Measurements from ENCODE around the gene RBPJ.
A peak's percentile ranks its signal among the peaks of the same experiment; 100 is the strongest.

The RBPJ gene

DNA sequence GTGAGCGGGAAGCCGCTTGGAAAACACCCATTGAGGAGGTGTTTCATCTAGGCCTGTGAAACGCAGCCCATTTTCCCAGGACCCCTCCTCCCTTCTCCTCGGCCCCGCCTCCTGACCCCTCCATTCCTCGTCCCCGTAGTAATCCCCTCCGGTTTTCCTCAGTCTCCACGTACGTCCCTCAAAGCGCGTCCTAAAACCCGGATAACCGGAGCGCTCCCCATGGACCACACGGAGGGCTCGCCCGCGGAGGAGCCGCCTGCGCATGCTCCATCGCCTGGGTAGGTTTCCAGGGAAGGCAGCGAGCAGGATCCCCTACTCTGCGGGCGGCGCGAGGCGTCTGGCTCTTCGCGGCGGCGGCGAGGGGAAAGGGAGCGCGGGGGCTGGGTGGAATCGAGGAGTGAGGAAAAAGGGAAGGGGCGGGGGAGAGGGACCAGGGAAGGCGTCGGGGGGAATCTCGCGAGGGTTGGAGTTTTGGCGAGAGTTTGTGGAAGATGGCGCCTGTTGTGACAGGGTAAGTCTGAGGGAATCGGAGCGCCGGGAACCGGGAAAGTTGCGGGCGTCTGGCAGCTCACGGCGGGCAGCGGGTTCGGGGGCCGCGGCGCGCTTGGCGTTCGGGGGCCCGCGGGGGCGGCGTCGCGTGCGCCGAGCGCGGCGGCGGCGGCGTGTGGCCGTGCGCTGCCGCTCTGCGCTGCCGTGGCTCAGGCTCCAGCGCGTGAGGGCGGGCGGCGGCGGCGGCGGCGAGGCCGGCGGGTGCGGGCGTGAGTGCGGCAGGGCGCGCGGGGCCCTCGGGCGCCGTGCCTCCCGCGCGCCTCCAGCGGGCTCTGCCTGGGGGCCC is at the start of gene RBPJ:
RBPJ (plus strand) TSS at position 477 of the 835 bp plus-strand sequence; CDS start at position 492, 15 bp downstream.
- DNase-seq: peak; percentile 90

DNA sequence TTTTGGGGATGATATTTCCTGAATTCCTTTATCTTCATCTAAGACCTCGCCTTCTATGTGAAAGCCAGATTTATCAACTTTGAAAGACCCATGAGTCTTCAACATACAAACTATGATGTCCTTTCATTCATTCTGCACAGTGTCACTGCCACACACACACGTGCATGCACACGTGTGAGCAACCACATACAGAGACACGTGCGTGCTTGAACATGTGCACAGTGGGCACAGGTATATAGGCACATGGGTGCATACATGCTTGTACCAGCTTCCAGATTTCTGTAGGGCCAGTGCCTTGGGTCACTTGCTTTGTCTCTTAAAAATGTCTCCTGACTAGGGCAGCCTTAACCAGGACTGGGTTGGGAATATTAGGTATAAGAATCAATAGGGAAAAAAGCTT is 49.1 kb upstream of the RBPJ start:
- DNase-seq: no peak

DNA sequence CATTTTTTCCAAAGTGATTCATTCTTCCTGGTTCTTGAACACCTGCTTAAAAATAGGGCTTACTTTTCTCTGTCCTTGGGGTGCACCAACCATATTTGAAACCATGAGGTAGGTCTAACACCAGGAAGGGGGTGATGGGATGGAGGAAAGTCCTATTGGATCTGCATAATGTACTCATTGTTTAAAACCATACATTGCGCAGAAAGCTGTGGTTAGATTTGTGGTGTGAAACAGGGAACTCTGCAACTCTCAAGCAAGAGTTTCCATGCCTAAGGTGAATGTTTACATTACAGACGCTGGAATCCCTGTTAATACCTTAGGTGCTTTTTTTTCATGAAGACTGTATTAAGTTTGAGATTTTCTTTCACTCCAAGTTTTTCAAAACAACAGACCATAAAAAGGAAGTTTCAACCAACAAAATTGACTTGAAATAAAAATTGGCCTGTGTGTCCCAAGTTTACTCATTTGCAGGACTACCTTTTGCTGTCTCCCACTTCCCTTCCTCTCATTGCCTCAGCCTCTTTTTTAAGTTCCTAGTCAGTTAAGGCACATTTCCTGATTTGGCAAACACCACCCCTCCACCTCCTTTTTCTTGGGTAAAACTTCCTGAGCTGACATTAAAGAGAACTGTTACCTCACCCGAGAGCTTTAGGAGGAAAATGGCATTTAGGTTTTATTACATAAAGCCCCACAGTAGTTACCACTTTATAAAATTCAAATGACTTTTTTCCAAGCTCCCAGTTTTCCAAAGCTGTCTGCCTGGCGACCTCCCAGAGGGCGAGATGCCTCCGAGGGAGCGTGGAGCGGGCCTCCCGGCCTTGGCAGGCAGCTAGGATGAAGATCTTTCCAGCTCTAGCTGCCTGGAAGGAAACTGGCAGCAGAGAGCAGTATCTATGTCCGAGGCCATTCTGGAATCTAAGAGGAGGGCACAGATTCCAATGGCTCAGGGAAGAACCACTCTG is 47.9 kb upstream of the RBPJ start:
- DNase-seq: no peak

DNA sequence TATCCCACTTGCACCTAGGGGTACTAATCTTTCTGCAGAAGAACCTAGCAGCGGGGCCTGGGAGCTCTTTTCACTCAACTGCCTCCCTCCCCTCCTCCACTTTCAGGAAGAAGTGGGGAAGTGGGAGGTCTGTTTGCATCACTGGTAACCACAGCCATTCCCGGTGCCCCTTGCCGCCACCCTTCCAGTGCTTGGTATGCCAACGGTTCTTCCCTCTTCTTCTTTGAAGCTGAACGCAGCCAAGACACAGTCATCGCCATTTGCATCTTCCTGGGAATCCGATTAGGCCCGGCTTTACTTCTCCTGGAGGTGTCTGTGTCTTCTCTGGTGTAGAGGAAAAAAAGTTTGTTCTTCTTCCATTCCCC is 47.2 kb upstream of the RBPJ start:
- DNase-seq: no peak

DNA sequence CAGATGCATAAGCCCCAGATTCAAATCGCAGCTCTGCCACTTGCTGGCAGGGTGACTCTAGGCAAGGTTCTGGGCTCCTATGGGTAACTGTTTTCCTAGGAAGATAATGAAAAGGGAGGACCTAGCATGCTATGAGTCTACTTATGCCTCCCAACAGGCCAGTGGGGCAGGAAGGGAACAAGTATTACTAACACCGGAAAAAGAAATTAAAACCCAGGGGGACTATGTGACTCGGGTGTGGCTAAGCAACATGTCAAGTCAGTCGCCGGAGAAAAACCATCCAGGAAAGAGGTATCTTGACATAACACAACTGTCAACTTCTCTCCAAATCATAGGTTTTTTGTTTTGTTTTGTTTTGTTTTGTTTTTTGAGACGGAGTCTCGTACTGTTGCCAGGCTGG is 45.5 kb upstream of the RBPJ start:
- DNase-seq: no peak

DNA sequence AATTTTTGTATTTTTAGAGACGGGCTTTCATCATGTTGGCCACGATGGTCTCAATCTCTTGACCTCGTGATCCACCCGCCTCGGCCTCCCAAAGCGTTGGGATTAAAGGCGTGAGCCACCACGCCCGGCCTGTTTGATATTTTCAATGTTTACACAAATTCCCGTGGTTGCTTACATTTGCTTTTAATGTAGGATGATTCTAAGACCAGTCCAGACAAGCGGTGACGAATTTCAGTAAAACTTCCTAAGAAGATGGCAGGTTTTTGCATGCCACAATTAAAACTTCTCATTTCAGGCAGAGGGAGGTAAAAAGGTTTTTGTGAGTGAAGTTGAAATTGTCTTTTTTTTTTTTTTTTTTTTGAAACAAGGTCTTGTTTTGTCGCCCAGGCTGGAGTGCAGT is 41.4 kb upstream of the RBPJ start:
- DNase-seq: no peak

DNA sequence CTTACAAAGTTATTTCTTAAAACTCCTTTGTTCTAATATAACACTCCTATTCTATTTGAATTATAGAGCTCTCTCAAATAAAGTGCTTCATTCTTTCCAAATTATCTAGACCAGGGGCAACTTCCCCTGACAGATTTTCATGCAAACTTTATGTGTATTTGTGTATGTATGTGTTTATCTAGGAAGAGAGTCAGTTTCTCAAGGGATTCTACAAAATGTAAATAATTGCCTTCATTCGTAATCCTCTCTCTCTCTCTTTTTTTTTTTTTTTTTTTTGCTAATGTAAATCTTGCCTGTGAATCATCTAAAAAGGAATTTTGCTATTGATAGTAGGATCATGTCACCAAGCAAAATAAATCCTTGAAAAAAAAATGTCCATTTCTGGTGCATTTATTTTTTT is 38.9 kb upstream of the RBPJ start:
- no peak for DNase-seq

DNA sequence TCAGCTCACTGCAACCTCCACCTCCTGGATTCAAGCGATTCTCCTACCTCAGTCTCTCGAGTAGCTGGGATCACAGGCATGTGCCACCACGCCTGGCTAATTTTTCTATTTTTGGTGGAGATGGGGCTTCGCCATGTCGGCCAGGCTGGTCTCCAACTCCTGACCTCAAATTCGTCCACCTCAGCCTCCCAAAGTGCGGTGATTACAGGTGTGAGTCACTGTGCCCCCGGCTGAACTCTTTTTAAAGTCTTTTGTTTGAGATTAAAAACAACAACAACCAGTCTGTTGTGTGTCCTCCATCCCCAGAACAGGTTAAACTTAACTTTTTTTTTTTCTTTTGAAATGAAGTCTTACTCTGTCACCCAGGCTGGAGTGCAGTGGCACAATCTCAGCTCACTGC is 36.3 kb upstream of the RBPJ start:
- DNase-seq: no peak

DNA sequence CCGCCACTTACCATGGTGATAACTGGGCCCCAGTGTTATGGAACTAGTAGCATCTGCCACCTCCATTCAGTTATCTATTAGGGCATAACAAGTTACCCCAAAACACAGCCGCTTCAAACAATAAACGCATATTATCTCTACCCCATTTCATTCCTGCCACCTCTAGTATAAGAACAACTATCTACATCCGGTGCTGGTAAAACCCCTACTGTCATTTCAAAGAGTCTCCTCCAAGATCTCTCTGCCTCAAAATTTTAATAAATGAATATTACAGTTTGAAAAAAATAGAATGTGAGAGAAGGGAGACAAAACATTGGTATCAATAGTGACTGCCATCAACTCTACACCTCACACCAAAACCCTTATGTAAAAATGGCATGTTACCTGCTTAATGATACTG is 35.5 kb upstream of the RBPJ start:
- DNase-seq: no peak

DNA sequence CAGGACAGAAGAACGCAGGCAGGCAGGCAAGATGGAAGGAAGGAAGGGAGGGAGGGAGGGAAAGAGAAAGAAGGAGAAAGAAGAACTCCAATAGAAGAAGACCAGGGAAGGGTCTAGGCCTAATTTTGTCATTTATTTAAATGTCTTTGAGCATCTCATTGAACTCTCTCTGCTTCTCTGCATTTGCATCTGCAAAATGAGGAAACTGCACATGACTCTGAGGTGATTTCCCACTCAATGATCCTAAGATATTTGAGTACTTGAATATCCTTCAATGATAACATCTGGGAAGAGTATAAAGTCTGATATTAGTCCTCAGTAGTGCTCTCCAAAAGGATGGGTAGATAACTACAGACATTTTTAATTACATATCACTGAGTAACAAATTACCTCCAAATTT is 33.1 kb upstream of the RBPJ start:
- DNase-seq: no peak

DNA sequence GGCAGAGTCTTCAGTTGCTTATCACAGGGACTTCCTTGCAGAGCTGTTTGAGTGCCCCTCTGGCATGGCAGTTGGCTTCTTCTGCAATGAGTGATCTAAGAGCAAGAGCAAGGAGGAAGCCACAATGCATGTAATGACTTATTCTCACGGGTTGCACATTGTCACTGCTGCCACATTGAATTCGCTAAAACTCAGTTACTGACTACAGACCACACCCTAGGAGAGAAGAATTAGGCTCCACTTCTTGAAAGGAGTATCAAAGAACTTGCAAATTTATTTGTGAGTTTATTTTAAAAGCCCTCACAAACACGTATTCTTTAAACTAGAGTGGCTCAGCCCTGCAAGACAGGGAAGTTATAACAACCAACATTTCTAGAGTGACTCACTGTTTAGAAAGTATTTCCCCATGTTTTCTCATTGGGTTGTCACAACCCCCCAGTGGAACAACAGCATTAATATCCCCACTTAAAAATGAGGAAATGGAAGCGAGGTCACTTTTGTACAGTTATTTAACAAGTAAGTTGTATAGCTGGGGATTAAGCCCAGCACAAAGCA is 32.4 kb upstream of the RBPJ start:
- no peak for DNase-seq

DNA sequence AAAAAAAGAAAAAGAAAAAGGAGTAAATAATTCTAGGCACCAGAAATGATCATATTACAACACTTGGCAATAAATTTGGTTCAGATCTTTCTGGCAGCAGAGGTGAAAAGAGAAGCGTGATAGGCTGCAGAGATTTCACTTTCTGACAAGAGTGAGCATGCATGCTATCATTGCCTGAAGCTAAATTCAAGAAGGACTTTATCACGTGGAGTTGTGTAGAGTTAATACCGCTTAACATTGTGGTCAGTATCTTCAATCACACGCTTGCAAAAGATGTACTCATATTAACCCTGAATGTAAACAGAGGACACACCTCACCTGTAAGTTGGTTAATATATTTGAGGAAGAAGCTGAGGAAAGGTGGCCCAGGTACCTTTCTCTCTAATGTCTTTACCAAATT is 31.4 kb upstream of the RBPJ start:
- DNase-seq: no peak

DNA sequence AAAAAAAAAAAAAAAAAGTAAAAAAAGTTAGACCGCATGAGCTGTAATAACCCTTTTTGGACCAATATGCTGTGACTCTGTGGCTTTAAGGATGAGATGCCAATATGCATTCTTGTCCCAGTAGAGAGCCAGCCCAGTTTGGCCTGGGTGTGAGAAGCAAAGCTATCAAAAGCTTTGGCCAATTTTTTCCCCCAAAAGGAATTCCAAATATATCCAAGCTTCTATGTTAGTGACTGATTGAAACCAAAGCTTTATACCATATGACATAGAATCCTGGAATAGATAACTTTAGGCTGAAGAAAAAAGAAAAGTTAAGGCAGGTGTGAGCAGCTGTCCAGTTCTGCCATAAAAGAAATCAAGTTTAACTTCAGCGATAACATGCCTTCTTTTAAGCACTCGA is 30.5 kb upstream of the RBPJ start:
- no peak for DNase-seq

DNA sequence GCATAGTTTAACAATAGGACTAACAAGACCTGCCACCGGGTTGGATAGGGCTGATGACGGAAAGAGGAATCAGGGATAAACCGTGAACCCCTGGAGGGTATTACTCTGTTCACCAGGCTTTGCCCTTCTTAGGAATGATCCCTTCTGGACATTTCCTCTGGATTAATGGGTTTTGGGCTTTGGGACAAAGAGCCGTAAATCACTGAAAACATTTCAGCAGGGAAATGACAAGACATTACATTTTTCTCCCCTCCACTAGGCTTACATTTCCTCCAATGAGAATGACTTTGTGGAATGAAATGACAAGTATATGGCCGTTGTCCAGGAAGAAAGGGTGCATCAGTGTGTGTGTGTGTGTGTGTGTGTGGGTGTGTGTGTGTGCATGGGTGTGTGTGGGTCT is 25.9 kb upstream of the RBPJ start:
- DNase-seq: no peak

DNA sequence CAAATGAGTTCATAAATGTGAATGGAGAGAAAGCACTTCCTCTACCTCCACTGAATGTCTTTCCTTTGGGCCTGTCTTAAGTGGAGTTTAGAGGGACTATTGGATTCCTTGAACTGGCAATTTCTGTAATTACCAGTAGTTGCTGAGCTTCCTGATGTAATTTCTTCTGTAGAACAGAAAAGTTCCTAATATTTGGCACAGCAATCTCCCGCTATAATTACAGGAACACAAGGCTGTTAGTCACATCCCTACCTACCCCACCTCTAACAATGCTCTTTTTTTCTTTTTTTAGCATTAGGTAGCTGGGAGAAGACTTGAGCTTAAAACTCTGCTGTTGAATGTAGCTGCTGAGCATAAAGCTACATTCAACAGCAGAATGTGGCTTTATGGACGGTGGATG is 24.8 kb upstream of the RBPJ start:
- DNase-seq: no peak

DNA sequence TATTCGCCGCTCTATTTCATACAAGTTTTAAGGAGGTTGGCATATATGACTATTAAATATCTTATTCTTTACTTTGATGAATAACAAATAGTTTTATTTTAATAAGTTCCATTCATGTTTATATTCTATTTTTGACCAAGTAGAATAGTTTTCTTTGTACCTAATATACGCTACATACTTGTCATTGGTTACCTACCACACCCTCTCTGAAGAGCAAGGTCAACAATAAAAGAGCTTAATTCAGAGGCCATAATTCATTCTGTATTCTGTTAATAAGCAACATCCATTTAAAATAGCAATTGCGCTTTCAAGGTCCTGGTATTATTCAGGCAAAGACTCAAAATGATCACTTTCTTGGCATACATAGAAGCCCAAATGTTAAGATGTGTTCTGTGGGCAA is 24.3 kb upstream of the RBPJ start:
- no peak for DNase-seq

DNA sequence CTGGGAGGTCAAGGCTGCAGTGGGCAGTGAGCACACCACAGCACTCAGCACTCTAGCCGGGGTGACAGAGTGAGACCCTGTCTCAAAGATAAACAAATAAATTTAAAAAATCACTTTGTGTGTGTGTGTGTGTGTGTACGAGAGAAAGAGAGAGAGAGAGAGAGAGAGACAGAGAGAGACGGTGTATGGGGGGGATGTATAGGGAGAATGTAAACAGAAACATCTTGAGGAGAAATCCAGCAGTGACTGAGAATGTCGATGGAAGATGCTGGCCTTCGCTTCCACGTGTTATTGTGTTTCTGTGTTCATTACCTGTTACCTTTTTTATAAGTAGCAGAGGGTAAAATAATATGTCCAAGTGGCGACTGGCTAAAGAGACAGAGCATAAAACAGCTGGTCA is 23.6 kb upstream of the RBPJ start:
- DNase-seq: no peak

DNA sequence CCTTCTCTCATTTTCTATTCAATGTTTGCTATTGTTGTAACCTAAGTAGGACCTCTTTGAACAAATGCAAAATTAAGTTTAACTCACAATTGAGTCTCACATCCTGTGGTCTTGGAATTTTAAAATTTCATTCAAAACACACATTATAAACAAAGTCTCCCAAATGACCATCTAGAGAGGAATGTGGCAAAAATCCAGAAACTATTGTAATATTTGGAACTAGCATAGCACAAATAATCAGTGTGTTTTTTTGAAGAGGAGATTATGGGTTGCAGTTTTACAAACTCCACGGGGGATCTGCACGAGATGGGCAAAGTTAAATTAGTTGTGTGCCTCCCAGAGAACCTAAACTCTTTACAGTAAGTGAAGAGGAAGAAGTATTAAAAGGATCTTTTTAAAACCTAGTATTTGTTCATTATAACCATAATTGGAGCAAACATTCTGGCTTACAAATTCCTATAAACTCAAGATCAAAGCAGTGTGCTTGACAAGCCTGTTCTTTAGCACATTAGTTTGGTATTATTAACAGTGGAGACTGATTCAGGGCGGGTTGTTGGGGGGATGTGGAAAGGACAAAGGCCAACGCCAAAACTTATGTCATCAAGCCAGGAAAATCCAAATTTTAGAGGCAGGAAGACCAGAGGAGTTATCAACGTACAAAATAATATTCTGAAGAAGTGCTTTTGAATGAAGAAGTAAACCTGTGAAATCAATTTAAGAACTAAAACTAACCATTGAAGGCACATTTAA is 22.4 kb upstream of the RBPJ start:
- no peak for DNase-seq

DNA sequence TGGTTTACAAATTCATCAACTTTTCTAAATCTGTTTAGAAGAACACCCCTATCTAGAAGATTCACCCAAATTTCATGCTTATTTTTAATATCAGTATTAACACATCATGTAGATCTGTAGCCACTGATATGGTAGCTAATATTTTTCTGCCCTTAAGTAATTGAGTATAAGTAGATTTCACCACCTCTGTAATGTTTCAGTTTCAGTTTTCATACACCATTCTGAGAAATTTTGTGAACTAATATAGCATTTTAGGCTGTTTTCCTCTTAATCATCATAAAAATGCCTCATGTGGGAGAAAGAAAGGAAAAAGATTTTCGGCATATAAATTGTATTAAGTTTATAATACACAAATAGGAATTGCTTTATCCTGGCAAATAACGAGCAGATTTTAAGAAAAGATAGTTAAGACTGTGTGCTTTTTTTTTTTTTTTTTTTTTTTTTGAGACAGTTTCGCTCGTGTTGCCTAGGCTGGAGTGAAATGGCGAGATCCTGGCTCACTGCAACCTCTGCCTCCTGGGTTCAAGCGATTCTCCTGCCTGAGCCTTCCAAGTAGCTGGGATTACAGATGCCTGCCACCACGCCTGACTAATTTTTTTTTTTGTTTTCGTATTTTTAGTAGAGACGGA is 21.4 kb upstream of the RBPJ start:
- no peak for DNase-seq

DNA sequence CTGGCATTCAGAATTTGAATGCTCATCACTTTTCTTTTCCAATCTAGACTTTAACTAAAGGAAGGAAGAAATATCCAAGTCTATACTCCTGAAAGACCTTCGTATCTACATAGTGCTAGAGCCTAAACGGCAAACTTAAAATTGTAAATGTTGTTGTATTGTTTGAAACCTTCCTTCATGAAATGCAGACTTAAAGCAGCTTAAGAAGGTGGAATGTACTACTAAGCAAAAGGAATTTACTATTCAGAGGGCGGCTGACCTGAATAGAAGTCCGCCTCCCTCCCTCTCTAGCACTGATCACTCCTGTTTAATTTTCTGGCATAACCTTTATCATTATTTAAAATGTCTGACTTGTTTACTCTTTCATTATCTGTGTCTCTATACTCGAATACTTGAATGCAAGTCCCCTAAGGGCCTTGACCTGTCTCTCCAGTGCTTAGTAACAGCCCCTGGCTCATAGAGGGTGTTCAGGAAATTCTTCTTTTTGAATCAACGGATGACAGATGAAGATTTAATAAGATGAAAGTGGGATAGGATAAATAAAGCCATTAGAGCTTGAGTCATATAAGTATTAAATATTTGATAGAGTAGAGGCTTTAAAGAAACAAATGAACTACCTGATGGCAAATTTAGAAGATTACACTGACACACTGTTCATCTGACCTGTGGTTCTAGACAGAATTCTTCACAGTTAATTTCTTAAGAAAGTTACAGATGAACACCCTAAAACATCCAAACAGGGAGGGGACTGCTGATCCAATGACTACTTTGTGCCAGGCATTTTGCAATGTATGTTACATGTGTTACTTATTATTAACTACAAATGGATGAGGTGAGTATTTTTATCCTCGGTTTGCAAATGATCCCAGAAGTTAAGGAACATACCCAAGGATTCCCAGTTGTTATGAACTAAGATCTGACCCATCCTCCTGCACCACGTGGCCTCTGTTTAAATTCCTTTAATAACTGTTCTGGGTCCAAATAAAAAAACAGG is 20.2 kb upstream of the RBPJ start:
- DNase-seq: no peak

All from NCI-H2227 treated with DMSO at 0.1 percent for 48 hours (cell line).